AG04450 (cell line): ENCODE measurements around the gene MIP. TPM values are rescaled to one million over a fixed set of nuclear protein-coding genes. Genes with fewer than 3 reads are reported as not detected.
A peak's percentile ranks its signal among the peaks of the same experiment; 100 is the strongest.
"Not testable (repeated sequence)": the region's sequence is repeated elsewhere in the genome, so short reads cannot be mapped to it uniquely, and the experiment has no call there.

ENCODE experiments used
- CTCF ChIA-PET: fragments of 300-600, 350-600 bp; formaldehyde crosslinking; extraction: SDS; loops from one replicate; lab custom pipeline; 2022; ENCODE audit warnings: antibody characterized with exemption, inconsistent platforms; lab: Charles Lee
- POLR2A ChIA-PET: fragments of 350-600 bp; formaldehyde crosslinking; extraction: SDS; loops from one replicate; lab custom pipeline; 2021; ENCODE audit warnings: antibody characterized with exemption, inconsistent platforms; lab: Yijun Ruan, JAX
- DNase-seq: peaks from one replicate; pipeline ENCODE4 v3.0.0-alpha.2; 2011; ENCODE audit warnings: low read depth, low spot score
- H3K27ac ChIP-seq: one replicate; pipeline ENCODE4 v1.5.1; 2012; ENCODE audit warnings: low read depth, low read length, control low read depth
- H3K27me3 ChIP-seq: one replicate; pipeline ENCODE4 v1.6.0; 2012; ENCODE audit warnings: low read length; ENCODE audit not compliant: control insufficient read depth, insufficient read depth
- H3K4me3 ChIP-seq: 2 replicates; pipeline ENCODE4 v1.5.1; 2011; ENCODE audit warnings: mild to moderate bottlenecking, low read depth, low read length, control low read depth
- H3K9me3 ChIP-seq: 2 replicates; pipeline ENCODE4 v1.5.1; 2012; ENCODE audit warnings: low read length; ENCODE audit not compliant: control insufficient read depth, insufficient read depth
- CTCF ChIP-seq: IDR thresholded peaks from 2 replicates; pipeline ENCODE4 v1.5.1; 2011; ENCODE audit warnings: low read depth, low read length, control low read depth, inconsistent platforms
- polyA plus RNA-seq: library from polyadenylated mRNA; depleted of rRNA; stranded (reverse); fragments of >200 nt; gene quantifications from 2 replicates; pipeline ENCODE4 v1.2.3, GENCODE V29; 2011

MIP gene
- polyA plus RNA-seq, 1 experiment: not detected

GRCh38 chr12:56448860-56449621, 5.4 kb downstream of the MIP start, which contains the start of gene TIMELESS:
TSS of gene TIMELESS (minus strand) at chr12:56449426. CDS start at chr12:56434170, 15,256 bp downstream.
- H3K27ac ChIP-seq: peak within 1 kb of the TSS; percentile 68
- DNase-seq: peak; percentile 51
- ChIA-PET CTCF (interaction anchor here (0.5 to 3.4 kb wide), 5 partner anchors 12 to 188 kb away, joined by 4 to 24 read pairs (median 4); no protein-coding TSS in a partner anchor), POLR2A (interaction anchor here (0.6 to 2.0 kb wide), 9 partner anchors 15 to 191 kb away, joined by 3 to 18 read pairs (median 5); partner anchors contain the start of genes ANKRD52, CNPY2, PAN2 and RBMS2)
- H3K4me3 ChIP-seq: peak within 1 kb of the TSS; percentile 83
- H3K9me3 ChIP-seq: no peaks in the 10 kb centered on the region
- peaks cover 8% of the 10 kb centered on the region for H3K27me3 ChIP-seq
- TF ChIP-seq CTCF: peak; percentile 12; the same call in 1 of the 2 replicates

GRCh38 chr12:56443208-56443607, 11.2 kb downstream of the MIP start:
- H3K27me3 ChIP-seq, H3K27ac ChIP-seq, CTCF ChIA-PET, H3K4me3 ChIP-seq, H3K9me3 ChIP-seq, DNase-seq, POLR2A ChIA-PET: not testable (repeated sequence)

GRCh38 chr12:56437430-56438176, 16.9 kb downstream of the MIP start:
- Histone ChIP-seq H3K27ac (no peak overlapping the region), H3K4me3 (no peak overlapping the region), H3K27me3 (no peaks in the 10 kb centered on the region), H3K9me3 (no peaks in the 10 kb centered on the region)
- no peak for DNase-seq
- ChIA-PET POLR2A (no interaction called here), CTCF (no interaction called here)
- no peak for TF ChIP-seq CTCF

GRCh38 chr12:56434828-56435227, 19.6 kb downstream of the MIP start:
- ChIA-PET POLR2A (no interaction called here), CTCF (interaction anchor here (1.6 kb wide), 1 partner anchor 30 kb away, joined by 5 read pairs; no protein-coding TSS in a partner anchor)
- no peak for TF ChIP-seq CTCF
- H3K9me3 ChIP-seq: no peaks in the 10 kb centered on the region
- H3K27ac ChIP-seq: no peak overlapping the region
- H3K4me3 ChIP-seq: no peak overlapping the region
- no peak for DNase-seq
- H3K27me3 ChIP-seq: no peaks in the 10 kb centered on the region

- CTCF ChIA-PET: no interaction called here
- POLR2A ChIA-PET: no interaction called here
- no peak overlapping the region for H3K4me3 ChIP-seq
- H3K9me3 ChIP-seq: no peaks in the 10 kb centered on the region
- no peak for TF ChIP-seq CTCF
- DNase-seq: no peak
- no peak overlapping the region for H3K27ac ChIP-seq
- H3K27me3 ChIP-seq: no peaks in the 10 kb centered on the region
Observed at GRCh38 chr12:56431850-56432249, 22.6 kb downstream of the MIP start.
